Body of pancreas (tissue), 4 donors: ENCODE measurements around the gene ALDH1A1. TPM values are rescaled to one million over a fixed set of nuclear protein-coding genes. Genes with fewer than 3 reads are reported as not detected.

Experiments
- ATAC-seq: fragments of 150-250 bp; one replicate; pipeline ENCODE4 v1.9.1; 2016
- DNase-seq, 4 donors: peaks; one replicate each; pipeline ENCODE4 v3.0.0-alpha.2; 2019
- H3K27ac ChIP-seq, 4 donors: fragments of 200-600 bp; sonication (generic); 1 replicate in 3 of 4; 2 replicates in 1 of 4; pipeline versions ENCODE4 v1.5.1 to v1.6.1; 2016 to 2019; ENCODE audit warnings: mild to moderate bottlenecking in 1 of 4, mixed read lengths in 1 of 4, moderate library complexity in 1 of 4
- H3K27me3 ChIP-seq, 2 donors: fragments of 200-600 bp; sonication (generic); one replicate each; pipeline ENCODE4 v1.6.0; 2016; ENCODE audit warnings: mild to moderate bottlenecking in 1 of 2
- H3K36me3 ChIP-seq, 2 donors: fragments of 200-600 bp; sonication (generic); replicated peaks in 1 of 2; 2 replicates each; pipeline ENCODE4 v1.5.1; 2016; ENCODE audit warnings: low read depth in 2 of 2; ENCODE audit not compliant: insufficient read depth in 1 of 2
- H3K4me1 ChIP-seq: fragments of 200-600 bp; sonication (generic); one replicate; pipeline ENCODE4 v1.6.0; 2016
- H3K4me3 ChIP-seq, 2 donors: fragments of 200-600 bp; sonication (generic); 1 replicate in 1 of 2; 2 replicates in 1 of 2; pipeline ENCODE4 v1.5.1; 2016 to 2019
- H3K9me3 ChIP-seq, 3 donors: fragments of 200-600 bp; sonication (generic); 1 replicate in 2 of 3; 2 replicates in 1 of 3; pipeline ENCODE4 v1.5.1; 2016
- CTCF ChIP-seq, 7 experiments: fragments of 450-650 bp in 4 of 7; fragments of 200-600 bp in 3 of 7; sonication (generic) in 3 of 7; IDR thresholded peaks; one replicate each; pipeline ENCODE4 v1.5.1; 2016 to 2019; ENCODE audit warnings: antibody characterized with exemption in 7 of 7
- POLR2A ChIP-seq, 3 donors: fragments of 450-650 bp; IDR thresholded peaks; one replicate each; pipeline ENCODE4 v1.6.1; 2016; ENCODE audit warnings: antibody characterized with exemption in 3 of 3, mild to moderate bottlenecking in 2 of 3
- WGBS, 2 donors: methylation state at CpG; one replicate each; pipeline ENCODE4 v1.1.5; 2017; 5-methylcytosine and 5-hydroxymethylcytosine counted together
- intact Hi-C: fragments of 100-400 bp; cut with DNase I; formaldehyde crosslinking; loops from one replicate; pipeline ENCODE4 v1.15.1; 2023
- total RNA-seq, 2 donors: library from RNA; depleted of rRNA; stranded (reverse); fragments of >200 nt; gene quantifications; one replicate each; pipeline ENCODE4 v1.1.0, GENCODE V29; 2016

ALDH1A1 gene
- total RNA-seq, 2 donors from 2014 or later = 87.7 to 184 TPM

- H3K9me3 ChIP-seq = no peaks in the 10 kb centered on the region
- ATAC-seq = no peak
- WGBS, 2 donors = 70 to 73% methylated on average over 2 of the region's 2 CpGs
- H3K4me3 ChIP-seq = no peak overlapping the region
- intact Hi-C loops = no loop called here
- peaks cover 0 to 4% of the 10 kb centered on the region in 2 donors for H3K36me3 ChIP-seq
- no peak for DNase-seq
- no peaks in the 10 kb centered on the region for H3K27me3 ChIP-seq
- H3K4me1 ChIP-seq = no peaks in the 10 kb centered on the region
- H3K27ac ChIP-seq = no peak overlapping the region
- TF ChIP-seq CTCF (IDR thresholded peaks at IDR 0.05) (no peak), POLR2A (IDR thresholded peaks at IDR 0.05) (no peak)
Observed at GRCh38 chr9:72891043-72891442, 61.8 kb downstream of the ALDH1A1 start.

- intact Hi-C loops = no loop called here
- Histone ChIP-seq H3K27ac (no peak overlapping the region), H3K27me3 (no peaks in the 10 kb centered on the region), H3K36me3 (peaks cover 0 to 4% of the 10 kb centered on the region in 2 donors), H3K4me1 (no peaks in the 10 kb centered on the region), H3K4me3 (no peak overlapping the region), H3K9me3 (no peaks in the 10 kb centered on the region)
- WGBS, 2 donors = 90 to 96% methylated on average over 2 of the region's 2 CpGs
- TF ChIP-seq POLR2A (IDR thresholded peaks at IDR 0.05) (no peak), CTCF (IDR thresholded peaks at IDR 0.05) (no peak)
- DNase-seq = no peak
- ATAC-seq = no peak
Observed at GRCh38 chr9:72888943-72889342, 63.9 kb downstream of the ALDH1A1 start.

- no peak for ATAC-seq
- WGBS, 2 donors = 81 to 87% methylated on average over 2 of the region's 2 CpGs
- TF ChIP-seq POLR2A (IDR thresholded peaks at IDR 0.05) (no peak), CTCF (IDR thresholded peaks at IDR 0.05) (no peak)
Observed at GRCh38 chr9:72888067-72888466, 64.8 kb downstream of the ALDH1A1 start.

GRCh38 chr9:72886386-72886785, 66.5 kb downstream of the ALDH1A1 start:
- WGBS, 2 donors = 100% methylated on average over 1 of the region's 1 CpG
- Histone ChIP-seq H3K27ac (no peak overlapping the region), H3K4me1 (no peaks in the 10 kb centered on the region), H3K4me3 (no peak overlapping the region), H3K36me3 (peaks cover 0 to 4% of the 10 kb centered on the region in 2 donors), H3K9me3 (no peaks in the 10 kb centered on the region), H3K27me3 (no peaks in the 10 kb centered on the region)
- intact Hi-C loops = no loop called here
- no peak for ATAC-seq
- TF ChIP-seq POLR2A (IDR thresholded peaks at IDR 0.05) (no peak), CTCF (IDR thresholded peaks at IDR 0.05) (no peak)
- DNase-seq = no peak

More at GRCh38 chr9:72888067-72888466, 64.8 kb downstream of the ALDH1A1 start:
- H3K27me3 ChIP-seq = no peaks in the 10 kb centered on the region
- peaks cover 0 to 4% of the 10 kb centered on the region in 2 donors for H3K36me3 ChIP-seq
- H3K4me3 ChIP-seq = no peak overlapping the region
- no peaks in the 10 kb centered on the region for H3K9me3 ChIP-seq
- no peak for DNase-seq
- H3K4me1 ChIP-seq = no peaks in the 10 kb centered on the region
- H3K27ac ChIP-seq = no peak overlapping the region
- intact Hi-C loops = no loop called here

- Histone ChIP-seq H3K9me3 (no peaks in the 10 kb centered on the region), H3K27me3 (no peaks in the 10 kb centered on the region), H3K4me1 (no peaks in the 10 kb centered on the region), H3K36me3 (peaks cover 0 to 1% of the 10 kb centered on the region in 2 donors), H3K27ac (no peak overlapping the region), H3K4me3 (no peak overlapping the region)
- 65 to 67% methylated on average over 1 of the region's 1 CpG for WGBS, 2 donors
- no peak for DNase-seq
- TF ChIP-seq CTCF (IDR thresholded peaks at IDR 0.05) = no peak
- no peak for TF ChIP-seq POLR2A (IDR thresholded peaks at IDR 0.05)
- intact Hi-C loops = no loop called here
- ATAC-seq = no peak
Observed at GRCh38 chr9:72884508-72884907, 68.3 kb downstream of the ALDH1A1 start.
